ENCODE results near the gene ZNF689.
"Not testable (repeated sequence)": the region's sequence is repeated elsewhere in the genome, so short reads cannot be mapped to it uniquely, and the experiment has no call there.

The ZNF689 gene

GRCh38 chr16:30609926-30610839 lies at the start of gene ZNF689:
ZNF689 (minus strand) TSS chr16:30610389; CDS start chr16:30610041, 348 bp downstream.
- peak; percentile 97 for DNase-seq (ENCODE audit: low spot score)

- DNase-seq (ENCODE audit: low spot score): peak; percentile 98
Observed at GRCh38 chr16:30658731-30659506, 48.7 kb upstream of the ZNF689 start.

- peak; percentile 100 for DNase-seq (ENCODE audit: low spot score)
Observed at GRCh38 chr16:30657866-30658730, 47.9 kb upstream of the ZNF689 start, which contains the start of gene FBRS. FBRS (plus strand) TSS chr16:30658431; CDS start chr16:30659519, 1,088 bp downstream.

- DNase-seq (ENCODE audit: low spot score): peak; percentile 78
Observed at GRCh38 chr16:30656974-30657865, 47.0 kb upstream of the ZNF689 start.

- no peak for DNase-seq (ENCODE audit: low spot score)
Observed at GRCh38 chr16:30656388-30656787, 46.2 kb upstream of the ZNF689 start.

- no peak for DNase-seq (ENCODE audit: low spot score)
Observed at GRCh38 chr16:30655815-30656347, 45.7 kb upstream of the ZNF689 start.

- no peak for DNase-seq (ENCODE audit: low spot score)
Observed at GRCh38 chr16:30654856-30655255, 44.7 kb upstream of the ZNF689 start.

GRCh38 chr16:30652718-30653117 lies 42.5 kb upstream of the ZNF689 start:
- no peak for DNase-seq (ENCODE audit: low spot score)

GRCh38 chr16:30652005-30652296 lies 41.8 kb upstream of the ZNF689 start:
- DNase-seq (ENCODE audit: low spot score): no peak

GRCh38 chr16:30651124-30652004 lies 41.2 kb upstream of the ZNF689 start:
- peak; percentile 80 for DNase-seq (ENCODE audit: low spot score)

- DNase-seq (ENCODE audit: low spot score): peak; percentile 100
Observed at GRCh38 chr16:30650369-30651123, 40.4 kb upstream of the ZNF689 start, which contains the start of gene PRR14. PRR14 (plus strand) TSS chr16:30650960; CDS start chr16:30651646, 686 bp downstream.

GRCh38 chr16:30649725-30650368 lies 39.7 kb upstream of the ZNF689 start:
- no peak for DNase-seq (ENCODE audit: low spot score)

- no peak for DNase-seq (ENCODE audit: low spot score)
Observed at GRCh38 chr16:30647274-30647571, 37.0 kb upstream of the ZNF689 start.

GRCh38 chr16:30645727-30646126 lies 35.5 kb upstream of the ZNF689 start:
- DNase-seq (ENCODE audit: low spot score): no peak

GRCh38 chr16:30644334-30644830 lies 34.2 kb upstream of the ZNF689 start:
- no peak for DNase-seq (ENCODE audit: low spot score)

GRCh38 chr16:30641378-30641982 lies 31.3 kb upstream of the ZNF689 start:
- DNase-seq (ENCODE audit: low spot score): no peak

- DNase-seq (ENCODE audit: low spot score): peak; percentile 70
Observed at GRCh38 chr16:30637944-30638343, 27.8 kb upstream of the ZNF689 start.

- not testable (repeated sequence) for DNase-seq (ENCODE audit: low spot score)
Observed at GRCh38 chr16:30637139-30637538, 26.9 kb upstream of the ZNF689 start.
